Measurements from ENCODE around the gene SORCS2.

GRCh38 chr4:7330811-7331681 is 138.7 kb downstream of the SORCS2 start:
- TF ChIP-seq CTCF (IDR thresholded peaks at IDR 0.05) = no peak
- no peak for TF ChIP-seq POLR2A (IDR thresholded peaks at IDR 0.05)

Measured in esophagus squamous epithelium (tissue), 4 donors.